Upper lobe of left lung (tissue), 4 donors: ENCODE results near the gene NR1H4.

Experiments used
- CTCF ChIP-seq, 6 experiments: fragments of 450-650 bp in 4 of 6; fragments of 200-600 bp in 2 of 6; sonication (generic) in 2 of 6; IDR thresholded peaks; one replicate each; pipeline ENCODE4 v1.5.1; 2016 to 2019; ENCODE audit warnings: antibody characterized with exemption in 6 of 6
- EP300 ChIP-seq, 4 donors: sonication (generic); formaldehyde crosslinking; IDR thresholded peaks; one replicate each; pipeline ENCODE4 v1.5.1; 2017; ENCODE audit warnings: antibody characterized with exemption in 4 of 4, control low read depth in 2 of 4
- POLR2A ChIP-seq, 4 donors: fragments of 450-650 bp; IDR thresholded peaks; one replicate each; pipeline ENCODE4 v1.5.1; 2016 to 2017; ENCODE audit warnings: antibody characterized with exemption in 4 of 4, mild to moderate bottlenecking in 2 of 4
- POLR2AphosphoS5 ChIP-seq, 2 donors: sonication (generic); formaldehyde crosslinking; IDR thresholded peaks; one replicate each; pipeline ENCODE4 v1.5.1; 2017; ENCODE audit warnings: antibody characterized with exemption in 2 of 2

- TF ChIP-seq CTCF (IDR thresholded peaks at IDR 0.05) (no peak), EP300 (IDR thresholded peaks at IDR 0.05) (no peak), POLR2AphosphoS5 (IDR thresholded peaks at IDR 0.05) (no peak), POLR2A (IDR thresholded peaks at IDR 0.05) (no peak)
These were observed 17.8 kb upstream of the NR1H4 start for GRCh38 chr12:100455896-100456295.
